Right atrium auricular region (tissue), 2 donors: Measurements from ENCODE around the gene SYNPO2. TPM values are rescaled to one million over a fixed set of nuclear protein-coding genes. Genes with fewer than 3 reads are reported as not detected.
A peak's percentile ranks its signal among the peaks of the same experiment; 100 is the strongest.

Experiments used
- DNase-seq: peaks from one replicate; pipeline ENCODE4 v3.0.0-alpha.2; 2019; ENCODE audit warnings: low spot score
- H3K27ac ChIP-seq, 2 donors: fragments of 200-600 bp; sonication (generic); 1 replicate in 1 of 2; 2 replicates in 1 of 2; pipeline ENCODE4 v1.5.1; 2016 to 2019
- H3K27me3 ChIP-seq, 2 donors: fragments of 200-600 bp; sonication (generic); one replicate each; pipeline versions ENCODE4 v1.5.1 to v1.6.0; 2017 to 2019
- H3K36me3 ChIP-seq: fragments of 200-600 bp; sonication (generic); one replicate; pipeline ENCODE4 v1.5.1; 2016
- H3K4me1 ChIP-seq, 2 donors: fragments of 200-600 bp; sonication (generic); one replicate each; pipeline versions ENCODE4 v1.5.1 to v1.6.0; 2017 to 2019
- H3K4me3 ChIP-seq, 2 donors: fragments of 200-600 bp; sonication (generic); 1 replicate in 1 of 2; 2 replicates in 1 of 2; pipeline ENCODE4 v1.5.1; 2017 to 2019; ENCODE audit warnings: mild to moderate bottlenecking in 1 of 2, moderate library complexity in 1 of 2
- H3K9me3 ChIP-seq, 2 donors: fragments of 200-600 bp; sonication (generic); one replicate each; pipeline ENCODE4 v1.5.1; 2019
- CTCF ChIP-seq, 2 donors: fragments of 200-600 bp; sonication (generic); IDR thresholded peaks; one replicate each; pipeline ENCODE4 v1.5.1; 2019; ENCODE audit warnings: antibody characterized with exemption in 2 of 2
- total RNA-seq, 2 donors: library from RNA; depleted of rRNA; stranded (reverse); fragments of >200 nt; gene quantifications; one replicate each; pipeline ENCODE4 v1.1.0, GENCODE V29; 2016

The SYNPO2 gene
- total RNA-seq, 2 donors from 2014 or later: 85.3 to 152 TPM

DNA sequence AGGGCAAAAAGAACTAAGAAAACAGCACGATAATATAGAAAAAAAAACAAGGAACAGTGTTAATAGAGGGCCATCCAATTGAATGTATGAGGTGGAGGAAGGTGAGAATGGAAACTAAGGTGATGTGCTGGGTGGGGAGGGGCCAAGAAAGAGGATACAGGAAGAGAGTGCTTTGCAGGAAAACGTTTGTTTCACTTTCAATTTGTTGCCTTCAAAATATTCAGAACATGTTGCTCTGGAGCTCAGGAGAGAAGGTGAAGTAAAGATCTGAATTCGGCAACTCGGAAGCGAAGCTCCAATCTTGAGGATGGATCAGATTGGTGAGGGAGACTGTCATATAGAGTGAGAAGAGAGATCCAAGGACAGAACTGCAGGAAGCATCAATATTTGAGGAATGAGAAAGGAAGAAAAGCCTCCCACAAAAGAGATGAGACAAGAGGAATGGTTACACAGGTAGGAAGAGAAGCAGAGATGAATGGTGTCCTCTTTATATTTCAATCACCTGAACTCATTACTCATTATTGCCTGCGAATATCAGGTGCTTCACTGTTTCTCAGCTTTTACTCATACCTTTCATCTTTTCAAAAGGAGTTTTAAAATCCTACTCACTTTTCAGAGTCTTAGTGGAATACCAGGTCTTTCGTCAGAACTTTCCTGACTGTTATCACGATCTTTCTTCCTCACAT, 38.0 kb upstream of the SYNPO2 start:
- H3K4me1 ChIP-seq: peaks cover 0 to 5% of the 10 kb centered on the region in 2 donors
- no peaks in the 10 kb centered on the region for H3K36me3 ChIP-seq
- no peak for TF ChIP-seq CTCF (IDR thresholded peaks at IDR 0.05)
- H3K27me3 ChIP-seq: no peaks in the 10 kb centered on the region
- no peak for DNase-seq
- peak overlapping the region; percentile 22 to 38 for H3K4me3 ChIP-seq
- no peaks in the 10 kb centered on the region for H3K9me3 ChIP-seq
- H3K27ac ChIP-seq: no peak overlapping the region

DNA sequence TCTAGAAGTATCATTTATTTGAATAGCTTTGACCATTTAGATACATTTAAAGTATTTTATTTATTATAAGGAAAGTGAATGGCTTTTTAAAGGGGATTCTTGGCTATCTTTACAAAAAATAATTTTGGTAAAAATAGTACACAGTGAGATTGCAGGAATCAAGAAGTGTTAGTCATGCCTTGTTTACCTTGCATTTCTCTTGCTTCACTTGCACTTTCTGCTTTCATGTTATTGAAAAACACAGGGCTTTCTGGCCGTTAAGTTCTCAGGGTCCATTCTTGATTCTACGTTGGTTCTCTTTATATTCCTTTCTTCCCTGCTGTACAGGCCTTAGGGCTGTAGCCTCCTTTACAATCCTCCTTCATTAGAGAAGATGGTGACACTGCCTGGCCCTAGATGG, 30.9 kb upstream of the SYNPO2 start:
- DNase-seq: no peak
- TF ChIP-seq CTCF (IDR thresholded peaks at IDR 0.05): no peak
- H3K27me3 ChIP-seq: no peaks in the 10 kb centered on the region
- no peaks in the 10 kb centered on the region for H3K36me3 ChIP-seq
- H3K27ac ChIP-seq: no peak overlapping the region
- no peaks in the 10 kb centered on the region for H3K4me1 ChIP-seq
- H3K9me3 ChIP-seq: no peaks in the 10 kb centered on the region
- no peak overlapping the region for H3K4me3 ChIP-seq

- TF ChIP-seq CTCF (IDR thresholded peaks at IDR 0.05): no peak
- Histone ChIP-seq H3K4me1 (no peaks in the 10 kb centered on the region), H3K4me3 (no peak overlapping the region), H3K9me3 (no peaks in the 10 kb centered on the region), H3K36me3 (no peaks in the 10 kb centered on the region), H3K27ac (no peak overlapping the region), H3K27me3 (no peaks in the 10 kb centered on the region)
- DNase-seq: no peak
These were observed 29.9 kb upstream of the SYNPO2 start for GRCh38 chr4:118858779-118859178.

DNA sequence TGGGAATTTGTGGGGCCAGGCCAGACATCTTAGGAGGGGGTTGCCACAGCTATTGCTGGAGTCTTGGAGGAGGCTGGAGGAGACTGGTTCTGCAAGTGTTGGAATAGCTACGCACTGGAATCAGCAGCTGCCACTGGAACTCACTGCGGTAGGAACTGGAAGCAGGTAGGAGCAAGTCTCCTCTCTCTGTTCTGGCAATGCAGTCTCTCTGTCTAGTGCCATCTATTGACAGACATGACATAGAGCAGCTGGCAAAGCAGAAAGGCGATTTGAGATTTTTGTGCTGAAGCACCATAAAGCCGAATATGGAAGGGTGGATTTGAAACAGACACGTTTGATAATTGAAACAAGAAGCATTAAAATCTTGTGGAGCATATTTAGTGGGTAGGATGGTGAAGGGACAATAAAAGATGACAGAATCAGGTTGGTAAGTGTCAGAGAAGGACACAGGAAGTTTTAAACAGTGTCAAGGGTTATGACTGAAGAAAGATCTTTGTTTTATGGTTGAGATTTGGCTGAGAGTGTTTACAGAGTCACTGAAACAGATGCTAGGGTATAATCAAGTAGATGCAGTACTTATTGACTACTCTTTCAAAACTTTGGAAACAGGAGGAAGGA, 23.5 kb upstream of the SYNPO2 start:
- DNase-seq: no peak
- Histone ChIP-seq H3K4me1 (peaks cover 0 to 9% of the 10 kb centered on the region in 2 donors), H3K36me3 (no peaks in the 10 kb centered on the region), H3K27me3 (no peaks in the 10 kb centered on the region), H3K4me3 (no peak overlapping the region), H3K9me3 (no peaks in the 10 kb centered on the region), H3K27ac (no peak overlapping the region)
- peak; percentile 55 to 70 for TF ChIP-seq CTCF (IDR thresholded peaks at IDR 0.05)

DNA sequence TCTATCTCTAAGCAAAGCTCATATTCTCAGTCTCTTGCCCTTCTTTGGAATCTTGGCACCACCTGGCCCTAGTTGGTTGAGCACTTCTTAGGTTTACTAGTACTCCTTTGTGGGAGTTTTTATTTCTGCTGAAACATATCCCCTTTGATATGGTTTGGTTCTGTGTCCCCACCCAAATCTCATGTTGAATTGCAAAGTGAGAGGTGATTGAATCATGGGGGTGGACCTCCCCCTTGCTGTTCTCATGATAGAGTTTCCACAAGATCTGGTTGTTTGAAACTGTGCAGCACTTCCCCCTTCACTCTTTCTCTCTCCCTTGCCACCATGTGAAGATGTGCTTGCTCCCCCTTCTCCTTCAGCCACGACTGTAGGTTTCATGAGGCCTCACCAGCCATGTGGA, 22.2 kb upstream of the SYNPO2 start:
- Histone ChIP-seq H3K36me3 (no peaks in the 10 kb centered on the region), H3K27ac (no peak overlapping the region), H3K9me3 (no peaks in the 10 kb centered on the region), H3K27me3 (no peaks in the 10 kb centered on the region), H3K4me3 (no peak overlapping the region), H3K4me1 (peaks cover 0 to 9% of the 10 kb centered on the region in 2 donors)
- DNase-seq: no peak
- no peak for TF ChIP-seq CTCF (IDR thresholded peaks at IDR 0.05)
